Panc1 (cell line): ENCODE data around the gene CHST1. TPM values are rescaled to one million over a fixed set of nuclear protein-coding genes. Genes with fewer than 3 reads are reported as not detected.

Experiments
- ATAC-seq: fragments of 200-7000 bp; cut with Tn5 transposase; 2 replicates; pipeline ENCODE4 v1.9.1; 2020; ENCODE audit warnings: mild to moderate bottlenecking, moderate library complexity
- BruUV-seq: library from RNA; stranded (reverse); fragments of 400-500 nt; replicated peaks from 2 replicates; lab custom pipeline; 2021; lab: Mats Ljungman, UMichigan
- CTCF ChIA-PET: fragments of 300-600 bp; sonication (Branson Sonifier 250); formaldehyde crosslinking; loops from one replicate; lab custom pipeline; 2022; ENCODE audit warnings: antibody characterized with exemption; lab: Charles Lee
- POLR2A ChIA-PET: fragments of 300-600 bp; sonication (Branson Sonifier 250); formaldehyde crosslinking; loops from one replicate; lab custom pipeline; 2022; ENCODE audit warnings: antibody characterized with exemption; lab: Charles Lee
- DNase-seq: peaks from one replicate; pipeline ENCODE4 v3.0.0-alpha.2; 2010; ENCODE audit warnings: low read depth, low spot score
- H3K27ac ChIP-seq: 2 replicates; pipeline ENCODE4 v1.5.1; 2011; ENCODE audit warnings: mild to moderate bottlenecking, low read length, inconsistent platforms
- H3K27me3 ChIP-seq: fragments of 200-500 bp; sonication (Bioruptor generic); 2 replicates; pipeline ENCODE4 v1.6.0; 2014; ENCODE audit warnings: low read length, inconsistent platforms; ENCODE audit not compliant: control insufficient read depth, insufficient read depth
- H3K36me3 ChIP-seq: fragments of 200-500 bp; sonication (Bioruptor generic); 2 replicates; pipeline ENCODE4 v1.5.1; 2014; ENCODE audit warnings: inconsistent platforms, mild to moderate bottlenecking, low read length, moderate library complexity; ENCODE audit not compliant: control insufficient read depth, insufficient read depth
- H3K4me1 ChIP-seq: 2 replicates; pipeline ENCODE4 v1.5.1; 2011; ENCODE audit warnings: inconsistent platforms, mild to moderate bottlenecking, low read length, moderate library complexity; ENCODE audit not compliant: control insufficient read depth, insufficient read depth
- H3K4me3 ChIP-seq, 2 experiments: 2 replicates each; pipeline ENCODE4 v1.5.1; 2011 to 2012; ENCODE audit warnings: low read depth in 2 of 2, low read length in 2 of 2, mild to moderate bottlenecking in 2 of 2, inconsistent platforms in 1 of 2, moderate library complexity in 1 of 2
- H3K9me3 ChIP-seq: fragments of 200-500 bp; sonication (Bioruptor generic); 2 replicates; pipeline ENCODE4 v1.5.1; 2014; ENCODE audit warnings: low read depth, mild to moderate bottlenecking, inconsistent platforms, low read length, moderate library complexity; ENCODE audit not compliant: control insufficient read depth, insufficient read depth
- POLR2AphosphoS5 ChIP-seq: IDR thresholded peaks from 2 replicates; pipeline ENCODE4 v1.6.1; 2012; ENCODE audit warnings: mild to moderate bottlenecking, low read depth, low read length, moderate library complexity
- SIN3A ChIP-seq: IDR thresholded peaks from 2 replicates; pipeline ENCODE4 v1.6.1; 2012; ENCODE audit warnings: low read depth, mild to moderate bottlenecking, low read length, moderate library complexity, borderline replicate concordance; ENCODE audit not compliant: insufficient read depth
- TCF7L2 ChIP-seq: IDR thresholded peaks from 2 replicates; pipeline ENCODE4 v1.6.1; 2011; ENCODE audit warnings: mild to moderate bottlenecking, low read depth, low read length, inconsistent platforms
- in situ Hi-C: cut with HindIII; loops from 2 replicates; pipeline ENCODE4 v1.10.0; 2016; ENCODE audit warnings: low sequenced_read_pairs, low pct_unique_long_range_greater_than_20kb
- intact Hi-C: fragments of 100-400 bp; cut with micrococcal nuclease; formaldehyde crosslinking; loops from one replicate; pipeline ENCODE4 v1.10.0; 2022; ENCODE audit not compliant: unreplicated experiment
- total RNA-seq: library from RNA; stranded (reverse); gene quantifications from one replicate; pipeline ENCODE4 v1.2.1, GENCODE V29; 2021; ENCODE audit not compliant: unreplicated experiment
- TF ChIP-seq, protein P1 (sequence below), 2 experiments: IDR thresholded peaks; 2 replicates each; pipeline ENCODE4 v1.6.1; 2011 to 2012; ENCODE audit warnings: low read depth in 2 of 2, control low read depth in 1 of 2, low read length in 1 of 2, mild to moderate bottlenecking in 1 of 2, moderate library complexity in 1 of 2; ENCODE audit not compliant: insufficient read depth in 1 of 2
- TF ChIP-seq, protein P2 (sequence below): fragments of 450-650 bp; IDR thresholded peaks from 2 replicates; pipeline ENCODE4 v1.5.1; 2017; ENCODE audit warnings: mild to moderate bottlenecking

The CHST1 gene
- total RNA-seq, 1 experiment from 2014 or later: not detected

DNA sequence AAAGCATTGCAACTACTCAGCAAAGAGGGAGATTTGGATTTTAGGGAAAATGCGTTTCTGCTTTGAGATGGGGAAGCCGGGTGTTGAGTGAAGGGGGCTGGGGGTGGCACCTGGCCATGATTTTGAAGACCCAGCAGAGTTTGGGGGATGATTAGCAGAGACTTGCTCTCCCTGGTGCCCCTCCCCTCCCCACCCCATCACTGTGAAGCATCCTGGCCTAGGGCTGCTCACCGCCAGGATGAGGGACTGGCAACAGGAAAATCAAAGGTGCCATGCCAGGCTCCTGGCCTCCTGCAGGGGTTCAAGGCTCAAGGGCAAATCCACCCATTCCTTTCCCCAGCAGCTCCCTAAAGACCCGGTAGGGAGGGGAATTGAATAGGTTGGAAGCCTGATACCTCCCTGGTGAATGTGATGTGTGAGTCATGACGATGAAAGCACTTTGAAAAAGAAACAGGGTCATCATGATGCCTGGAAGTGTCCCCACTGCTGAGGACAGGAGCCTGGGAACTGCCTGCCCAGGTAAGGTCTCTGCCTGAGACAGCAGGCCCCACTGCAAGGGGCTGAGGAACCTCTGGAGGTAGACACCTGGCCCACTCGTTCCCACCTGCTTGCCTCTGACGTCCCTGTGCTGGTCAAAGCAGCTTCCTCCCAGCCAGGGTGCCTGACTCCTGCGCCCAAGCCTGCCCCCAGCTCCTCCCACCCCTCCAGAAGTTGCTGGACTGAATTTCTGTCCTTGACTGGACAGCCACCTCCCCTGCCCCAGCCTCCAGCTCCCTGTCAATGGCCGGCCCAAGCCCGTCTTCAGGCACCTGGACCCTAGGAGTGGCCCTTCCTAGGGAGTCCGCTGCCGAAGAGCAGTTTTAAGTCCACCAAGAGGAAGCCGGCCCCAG, 1.7 kb downstream of the CHST1 start:
- Histone ChIP-seq H3K27ac (no peak overlapping the region), H3K4me3 (peak overlapping the region in 1 of 2 experiments; percentile 44; a peak in 1 of 4 replicates), H3K4me1 (peaks cover 3% of the 10 kb centered on the region; the same call in 1 of the 2 replicates), H3K36me3 (no peaks in the 10 kb centered on the region), H3K9me3 (no peaks in the 10 kb centered on the region), H3K27me3 (peaks cover 27% of the 10 kb centered on the region)
- no peak for TF ChIP-seq POLR2AphosphoS5
- no peak for TF ChIP-seq SIN3A
- TF ChIP-seq, protein P1, sequence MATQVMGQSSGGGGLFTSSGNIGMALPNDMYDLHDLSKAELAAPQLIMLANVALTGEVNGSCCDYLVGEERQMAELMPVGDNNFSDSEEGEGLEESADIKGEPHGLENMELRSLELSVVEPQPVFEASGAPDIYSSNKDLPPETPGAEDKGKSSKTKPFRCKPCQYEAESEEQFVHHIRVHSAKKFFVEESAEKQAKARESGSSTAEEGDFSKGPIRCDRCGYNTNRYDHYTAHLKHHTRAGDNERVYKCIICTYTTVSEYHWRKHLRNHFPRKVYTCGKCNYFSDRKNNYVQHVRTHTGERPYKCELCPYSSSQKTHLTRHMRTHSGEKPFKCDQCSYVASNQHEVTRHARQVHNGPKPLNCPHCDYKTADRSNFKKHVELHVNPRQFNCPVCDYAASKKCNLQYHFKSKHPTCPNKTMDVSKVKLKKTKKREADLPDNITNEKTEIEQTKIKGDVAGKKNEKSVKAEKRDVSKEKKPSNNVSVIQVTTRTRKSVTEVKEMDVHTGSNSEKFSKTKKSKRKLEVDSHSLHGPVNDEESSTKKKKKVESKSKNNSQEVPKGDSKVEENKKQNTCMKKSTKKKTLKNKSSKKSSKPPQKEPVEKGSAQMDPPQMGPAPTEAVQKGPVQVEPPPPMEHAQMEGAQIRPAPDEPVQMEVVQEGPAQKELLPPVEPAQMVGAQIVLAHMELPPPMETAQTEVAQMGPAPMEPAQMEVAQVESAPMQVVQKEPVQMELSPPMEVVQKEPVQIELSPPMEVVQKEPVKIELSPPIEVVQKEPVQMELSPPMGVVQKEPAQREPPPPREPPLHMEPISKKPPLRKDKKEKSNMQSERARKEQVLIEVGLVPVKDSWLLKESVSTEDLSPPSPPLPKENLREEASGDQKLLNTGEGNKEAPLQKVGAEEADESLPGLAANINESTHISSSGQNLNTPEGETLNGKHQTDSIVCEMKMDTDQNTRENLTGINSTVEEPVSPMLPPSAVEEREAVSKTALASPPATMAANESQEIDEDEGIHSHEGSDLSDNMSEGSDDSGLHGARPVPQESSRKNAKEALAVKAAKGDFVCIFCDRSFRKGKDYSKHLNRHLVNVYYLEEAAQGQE (IDR thresholded peaks at IDR 0.05; ENCODE audit: insufficient read depth in 1 of 2, low read depth in 2 of 2, low read length in 1 of 2): no peak
- TF ChIP-seq TCF7L2: no peak
- TF ChIP-seq, protein P2, sequence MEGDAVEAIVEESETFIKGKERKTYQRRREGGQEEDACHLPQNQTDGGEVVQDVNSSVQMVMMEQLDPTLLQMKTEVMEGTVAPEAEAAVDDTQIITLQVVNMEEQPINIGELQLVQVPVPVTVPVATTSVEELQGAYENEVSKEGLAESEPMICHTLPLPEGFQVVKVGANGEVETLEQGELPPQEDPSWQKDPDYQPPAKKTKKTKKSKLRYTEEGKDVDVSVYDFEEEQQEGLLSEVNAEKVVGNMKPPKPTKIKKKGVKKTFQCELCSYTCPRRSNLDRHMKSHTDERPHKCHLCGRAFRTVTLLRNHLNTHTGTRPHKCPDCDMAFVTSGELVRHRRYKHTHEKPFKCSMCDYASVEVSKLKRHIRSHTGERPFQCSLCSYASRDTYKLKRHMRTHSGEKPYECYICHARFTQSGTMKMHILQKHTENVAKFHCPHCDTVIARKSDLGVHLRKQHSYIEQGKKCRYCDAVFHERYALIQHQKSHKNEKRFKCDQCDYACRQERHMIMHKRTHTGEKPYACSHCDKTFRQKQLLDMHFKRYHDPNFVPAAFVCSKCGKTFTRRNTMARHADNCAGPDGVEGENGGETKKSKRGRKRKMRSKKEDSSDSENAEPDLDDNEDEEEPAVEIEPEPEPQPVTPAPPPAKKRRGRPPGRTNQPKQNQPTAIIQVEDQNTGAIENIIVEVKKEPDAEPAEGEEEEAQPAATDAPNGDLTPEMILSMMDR: no peak
- in situ Hi-C loops (no loop called here), intact Hi-C loops (no loop called here)
- ChIA-PET CTCF (no interaction called here), POLR2A (interaction anchor here (0.6 kb wide), 1 partner anchor 1192 kb away, joined by 7 read pairs; no protein-coding TSS in a partner anchor)
- DNase-seq: no peak
- no peak for ATAC-seq
- BruUV-seq: no TSS peak

DNA sequence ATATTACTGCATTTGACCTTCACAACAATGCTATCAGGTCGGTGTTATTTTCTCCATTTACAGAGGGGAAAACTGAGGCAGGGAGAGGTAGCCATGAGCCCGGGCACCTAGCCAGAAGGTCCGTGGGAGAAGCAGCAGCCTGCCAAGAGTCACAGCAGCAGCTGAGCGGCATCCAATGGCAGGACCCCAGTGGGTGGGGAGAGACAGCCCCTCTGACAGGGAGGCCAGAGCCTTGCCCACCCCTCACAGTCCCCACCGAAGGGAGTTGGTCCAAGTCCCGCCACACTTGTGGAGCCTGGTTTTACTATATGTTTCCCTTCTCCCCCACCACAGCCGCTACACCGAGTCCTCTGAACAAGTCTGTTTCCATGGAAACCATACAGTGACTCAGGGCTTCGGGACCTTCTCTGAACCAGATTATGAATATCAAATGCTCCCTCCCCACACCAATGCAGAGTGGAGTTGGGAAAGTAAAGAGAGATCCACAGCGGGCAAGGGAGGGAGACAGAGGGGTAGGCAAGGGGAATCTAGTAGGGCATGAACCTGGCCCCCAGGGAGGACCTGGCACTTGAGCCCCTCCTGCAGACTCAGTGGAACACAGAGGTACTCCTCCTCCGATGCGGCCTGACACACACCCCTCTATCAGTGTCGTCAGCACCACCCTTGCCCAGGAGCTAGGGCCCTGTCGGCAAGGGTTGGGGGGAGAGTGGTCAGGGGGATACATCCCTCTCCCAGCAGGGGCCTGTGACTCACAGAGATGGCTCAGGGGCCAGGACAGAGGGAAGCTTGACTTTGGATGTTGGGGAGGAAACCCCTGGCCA, 2.5 kb downstream of the CHST1 start:
- intact Hi-C loops (no loop called here), in situ Hi-C loops (no loop called here)
- BruUV-seq: no TSS peak
- Histone ChIP-seq H3K4me3 (no peak overlapping the region), H3K9me3 (no peaks in the 10 kb centered on the region), H3K27ac (no peak overlapping the region), H3K36me3 (no peaks in the 10 kb centered on the region), H3K27me3 (peaks cover 25% of the 10 kb centered on the region), H3K4me1 (peaks cover 3% of the 10 kb centered on the region; the same call in 1 of the 2 replicates)
- ChIA-PET POLR2A (no interaction called here), CTCF (no interaction called here)
- ATAC-seq (no peak), DNase-seq (no peak)
- TF ChIP-seq POLR2AphosphoS5 (no peak), TCF7L2 (no peak), SIN3A (no peak)
- TF ChIP-seq, protein P1 (IDR thresholded peaks at IDR 0.05; ENCODE audit: insufficient read depth in 1 of 2, low read depth in 2 of 2, low read length in 1 of 2): no peak
- TF ChIP-seq, protein P2: no peak
